IMR-90 (cell line): ENCODE data around the gene COL13A1. TPM values are rescaled to one million over a fixed set of nuclear protein-coding genes. Genes with fewer than 3 reads are reported as not detected.

Source experiments
- ATAC-seq: fragments of 200-7000 bp; cut with Tn5 transposase; 2 replicates; pipeline ENCODE4 v1.9.1; 2020; ENCODE audit warnings: low read depth, mild to moderate bottlenecking, moderate library complexity
- BruUV-seq: library from RNA; stranded (reverse); fragments of 400-500 nt; replicated peaks from 2 replicates; lab custom pipeline; 2021; lab: Mats Ljungman, UMichigan
- CTCF ChIA-PET: fragments of 300-600 bp; formaldehyde crosslinking; extraction: SDS; loops from one replicate; lab custom pipeline; 2021; ENCODE audit warnings: antibody characterized with exemption; lab: Yijun Ruan, JAX
- POLR2A ChIA-PET: fragments of 300-600 bp; sonication (Branson Sonifier 250); formaldehyde crosslinking; loops from one replicate; lab custom pipeline; 2022; ENCODE audit warnings: antibody characterized with exemption; ENCODE audit not compliant: unreplicated experiment; lab: Charles Lee
- DNase-seq: peaks from one replicate; pipeline ENCODE4 v3.0.0; 2013
- H2AFZ ChIP-seq: replicated peaks from 2 replicates; pipeline ENCODE3; 2013; ENCODE audit warnings: low read length, mild to moderate bottlenecking; ENCODE audit not compliant: poor library complexity
- H2AK5ac ChIP-seq: 2 replicates; pipeline ENCODE4 v1.6.1; 2013; ENCODE audit warnings: low read depth, low read length, inconsistent platforms
- H2AK9ac ChIP-seq: replicated peaks from 2 replicates; pipeline ENCODE3; 2013; ENCODE audit warnings: mild to moderate bottlenecking, low read depth, low read length, moderate library complexity; ENCODE audit not compliant: poor library complexity
- H2BK120ac ChIP-seq: 2 replicates; pipeline ENCODE4 v1.6.1; 2013; ENCODE audit warnings: low read depth, low read length, inconsistent platforms
- H2BK15ac ChIP-seq: 3 replicates; pipeline ENCODE4 v1.6.1; 2013; ENCODE audit warnings: low read depth, low read length, inconsistent platforms
- H2BK20ac ChIP-seq: 2 replicates; pipeline ENCODE4 v1.6.1; 2013; ENCODE audit warnings: low read depth, mild to moderate bottlenecking, inconsistent platforms, low read length, moderate library complexity
- H2BK5ac ChIP-seq: 2 replicates; pipeline ENCODE4 v1.6.1; 2013; ENCODE audit warnings: mild to moderate bottlenecking, low read depth, low read length, inconsistent platforms; ENCODE audit not compliant: poor library complexity, severe bottlenecking
- H3K14ac ChIP-seq: replicated peaks from 2 replicates; pipeline ENCODE4 v1.6.1; 2013; ENCODE audit warnings: low read depth, low read length, inconsistent platforms
- H3K18ac ChIP-seq: 2 replicates; pipeline ENCODE4 v1.6.1; 2013; ENCODE audit warnings: low read depth, low read length, control low read depth
- H3K23ac ChIP-seq: 2 replicates; pipeline ENCODE4 v1.6.1; 2013; ENCODE audit warnings: low read depth, low read length, inconsistent platforms
- H3K27ac ChIP-seq: 2 replicates; pipeline ENCODE4 v1.5.1; 2013; ENCODE audit warnings: mild to moderate bottlenecking, control low read depth, low read length; ENCODE audit not compliant: insufficient read depth
- H3K27me3 ChIP-seq: 2 replicates; pipeline ENCODE4 v1.6.1; 2013; ENCODE audit warnings: low read length; ENCODE audit not compliant: control insufficient read depth, insufficient read depth
- H3K36me3 ChIP-seq: 2 replicates; pipeline ENCODE4 v1.6.1; 2013; ENCODE audit warnings: low read length, mixed read lengths; ENCODE audit not compliant: control insufficient read depth, insufficient read depth
- H3K4ac ChIP-seq: 2 replicates; pipeline ENCODE4 v1.6.1; 2013; ENCODE audit warnings: low read depth, low read length, inconsistent platforms
- H3K4me1 ChIP-seq: 2 replicates; pipeline ENCODE4 v1.6.1; 2013; ENCODE audit warnings: low read length, mixed read lengths; ENCODE audit not compliant: control insufficient read depth, insufficient read depth
- H3K4me2 ChIP-seq: 2 replicates; pipeline ENCODE4 v1.6.1; 2013; ENCODE audit warnings: low read depth, mild to moderate bottlenecking, control low read depth, low read length, moderate library complexity
- H3K4me3 ChIP-seq: 2 replicates; pipeline ENCODE4 v1.5.1; 2013; ENCODE audit warnings: low read depth, mild to moderate bottlenecking, control low read depth, low read length, moderate library complexity; ENCODE audit not compliant: insufficient read depth
- H3K56ac ChIP-seq: 2 replicates; pipeline ENCODE4 v1.6.1; 2013; ENCODE audit warnings: low read length, inconsistent platforms; ENCODE audit not compliant: insufficient read depth; ENCODE audit errors: extremely low read depth
- H3K79me1 ChIP-seq, 2 experiments: 2 replicates each; pipeline ENCODE4 v1.6.1; 2013; ENCODE audit warnings: low read length in 2 of 2, inconsistent platforms in 1 of 2, low read depth in 1 of 2
- H3K9ac ChIP-seq: 2 replicates; pipeline ENCODE4 v1.6.1; 2013; ENCODE audit warnings: low read depth, low read length, control low read depth
- H3K9me1 ChIP-seq: 2 replicates; pipeline ENCODE4 v1.6.1; 2013; ENCODE audit warnings: low read length, inconsistent platforms; ENCODE audit not compliant: insufficient read depth
- H3K9me3 ChIP-seq: 2 replicates; pipeline ENCODE4 v1.6.1; 2013; ENCODE audit warnings: low read length; ENCODE audit not compliant: control insufficient read depth, insufficient read depth
- H4K20me1 ChIP-seq: 2 replicates; pipeline ENCODE4 v1.6.1; 2013; ENCODE audit warnings: low read length, inconsistent platforms; ENCODE audit not compliant: insufficient read depth
- H4K5ac ChIP-seq: 2 replicates; pipeline ENCODE4 v1.6.1; 2013; ENCODE audit warnings: mild to moderate bottlenecking, low read depth, low read length, control low read depth
- H4K8ac ChIP-seq, 2 experiments: 2 replicates each; pipeline ENCODE4 v1.6.1; 2013; ENCODE audit warnings: low read depth in 2 of 2, low read length in 2 of 2, control low read depth in 1 of 2, inconsistent platforms in 1 of 2
- H4K91ac ChIP-seq: 2 replicates; pipeline ENCODE4 v1.6.1; 2013; ENCODE audit warnings: low read depth, low read length, inconsistent platforms; ENCODE audit not compliant: insufficient read depth
- BHLHE40 ChIP-seq: fragments of 150-350 bp; IDR thresholded peaks from 2 replicates; pipeline ENCODE4 v1.6.1; 2016; ENCODE audit warnings: mild to moderate bottlenecking, low read depth, low read length
- CHD1 ChIP-seq: IDR thresholded peaks from 2 replicates; pipeline ENCODE4 v1.6.1; 2012; ENCODE audit warnings: low read depth, low read length, improper control_type of control experiment
- ELK1 ChIP-seq: fragments of 150-350 bp; IDR thresholded peaks from 2 replicates; pipeline ENCODE4 v1.6.1; 2016; ENCODE audit warnings: low read depth, mild to moderate bottlenecking, low read length, moderate library complexity, borderline replicate concordance
- FOS ChIP-seq: fragments of 150-350 bp; IDR thresholded peaks from 2 replicates; pipeline ENCODE4 v1.6.1; 2016; ENCODE audit warnings: low read depth, low read length
- MAFK ChIP-seq: IDR thresholded peaks from 2 replicates; pipeline ENCODE4 v1.6.1; 2012; ENCODE audit warnings: low read depth, low read length, improper control_type of control experiment
- MXI1 ChIP-seq: IDR thresholded peaks from 2 replicates; pipeline ENCODE4 v1.6.1; 2012; ENCODE audit warnings: low read depth, mild to moderate bottlenecking, low read length, moderate library complexity, borderline replicate concordance
- POLR2A ChIP-seq: IDR thresholded peaks from 2 replicates; pipeline ENCODE4 v1.6.1; 2012; ENCODE audit warnings: mild to moderate bottlenecking, low read depth, low read length
- RAD21 ChIP-seq: IDR thresholded peaks from 2 replicates; pipeline ENCODE4 v1.6.1; 2012; ENCODE audit warnings: low read length, improper control_type of control experiment
- RCOR1 ChIP-seq: IDR thresholded peaks from 2 replicates; pipeline ENCODE4 v1.6.1; 2012; ENCODE audit warnings: mild to moderate bottlenecking, low read length, improper control_type of control experiment; ENCODE audit not compliant: insufficient replicate concordance
- RFX5 ChIP-seq: IDR thresholded peaks from 2 replicates; pipeline ENCODE4 v1.8.0; 2012; ENCODE audit warnings: low read depth, mild to moderate bottlenecking, low read length, moderate library complexity
- SMC3 ChIP-seq: fragments of 150-350 bp; IDR thresholded peaks from 2 replicates; pipeline ENCODE4 v1.6.1; 2016; ENCODE audit warnings: low read depth, mild to moderate bottlenecking, antibody characterized with exemption, low read length, moderate library complexity
- WGBS, 2 experiments: methylation state at CpG; one replicate each; pipeline versions ENCODE4 v1.1.5 to v1.1.7; 2013; ENCODE audit warnings: missing lambda C conversion rate in 2 of 2; ENCODE audit not compliant: insufficient read length in 1 of 2; ENCODE audit errors: extremely low coverage in 2 of 2; 5-methylcytosine and 5-hydroxymethylcytosine counted together
- dilution Hi-C: fragments of 300-500 bp; cut with HindIII; formaldehyde crosslinking; loops from one replicate; pipeline ENCODE4 v1.14.3; 2018; ENCODE audit warnings: low sequenced_read_pairs; ENCODE audit not compliant: unreplicated experiment
- in situ Hi-C: fragments of 300-500 bp; cut with MboI; formaldehyde crosslinking; loops from 3 replicates; pipeline ENCODE4 v1.14.3; 2019; ENCODE audit warnings: low sequenced_read_pairs, inconsistent platforms, mixed read lengths
- intact Hi-C: fragments of 100-400 bp; cut with micrococcal nuclease; formaldehyde crosslinking; loops from 2 replicates; pipeline ENCODE4 v1.10.0; 2022
- polyA plus RNA-seq, 3 experiments: library from polyadenylated mRNA; depleted of rRNA; stranded (reverse); fragments of >200 nt; gene quantifications; 2 replicates each; pipeline ENCODE4 v1.2.3, GENCODE V29; 2012; ENCODE audit warnings: low replicate concordance in 1 of 3
- total RNA-seq: library from RNA; depleted of rRNA; stranded (reverse); fragments of >200 nt; gene quantifications from 2 replicates; pipeline ENCODE4 v1.2.3, GENCODE V29; 2012
- TF ChIP-seq, protein P1 (sequence below): conservative IDR thresholded peaks from 2 replicates; pipeline ENCODE4 v1.5.1; 2012; ENCODE audit warnings: mild to moderate bottlenecking, low read depth, low read length, improper control_type of control experiment
- TF ChIP-seq, protein P2 (sequence below): fragments of 150-350 bp; IDR thresholded peaks from 2 replicates; pipeline ENCODE4 v1.6.1; 2017; ENCODE audit warnings: mild to moderate bottlenecking, antibody characterized with exemption, low read length, low read depth

The COL13A1 gene
- total and polyA plus RNA-seq, 2 of the 4 experiments (the other 2 are of a cell fraction): 12.2 to 31.3 TPM

DNA sequence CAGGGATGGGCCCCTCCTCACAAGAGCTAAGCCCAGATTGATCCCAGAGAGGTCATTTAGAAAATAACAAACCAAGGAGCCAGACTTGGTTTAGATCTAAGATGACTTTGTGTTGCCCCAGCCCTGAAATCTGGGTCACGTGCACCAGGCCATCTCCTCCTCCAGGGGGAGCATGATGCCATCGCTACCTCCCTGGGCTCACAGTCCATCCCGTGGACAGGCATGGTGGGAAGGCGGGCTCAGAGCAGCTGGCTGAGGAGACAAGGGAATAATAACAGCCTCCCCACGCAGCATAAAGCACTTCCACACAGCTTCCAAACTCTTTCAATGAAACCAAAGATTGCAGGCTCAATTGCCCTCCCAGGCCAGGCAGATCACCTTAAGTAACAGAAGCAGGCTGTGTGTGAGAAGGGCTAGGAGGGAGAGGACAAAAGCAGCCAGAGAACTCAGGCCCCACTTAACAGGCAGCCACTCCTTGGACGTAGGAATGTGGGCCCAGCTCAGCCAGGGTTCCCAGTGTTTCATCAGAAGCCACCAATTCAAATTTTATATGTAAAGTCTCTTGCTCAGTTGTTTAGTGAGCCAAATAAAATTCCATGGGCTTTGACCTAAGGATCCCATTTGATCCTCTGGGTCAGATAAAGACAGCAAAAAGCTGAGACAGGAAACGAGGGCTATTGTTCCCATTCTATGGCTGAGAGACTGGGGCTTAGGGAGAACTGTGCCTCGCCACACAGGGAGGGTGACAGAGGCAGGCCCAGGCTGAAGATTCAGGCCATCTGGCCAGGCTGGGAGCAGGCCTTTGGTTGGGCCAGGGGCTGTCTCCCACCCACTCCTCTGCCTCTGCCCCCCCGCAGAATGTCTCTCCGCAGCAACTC lies 100.2 kb downstream of the COL13A1 start:
- Histone ChIP-seq H4K8ac (peak overlapping the region in 1 of 2 experiments; percentile 27; a peak in 1 of 4 replicates), H4K5ac (peak overlapping the region; percentile 4; the same call in 1 of the 2 replicates), H3K4ac (peak overlapping the region; percentile 63), H3K14ac (peak overlapping the region; percentile 21; the same call in 1 of the 2 replicates), H3K9me1 (peaks cover 10% of the 10 kb centered on the region), H3K9ac (no peak overlapping the region), H3K27me3 (no peaks in the 10 kb centered on the region), H2AK9ac (peak overlapping the region; percentile 18), H3K23ac (no peak overlapping the region), H3K4me3 (no peak overlapping the region), H3K4me1 (peaks cover 2% of the 10 kb centered on the region; the same call in 1 of the 2 replicates), H2BK120ac (peak overlapping the region; percentile 44; the same call in 1 of the 2 replicates), H2BK5ac (no peak overlapping the region), H3K18ac (no peak overlapping the region), H3K27ac (no peak overlapping the region), H3K9me3 (no peaks in the 10 kb centered on the region), H4K91ac (no peak overlapping the region), H3K79me1 (no peaks in the 10 kb centered on the region), H4K20me1 (no peaks in the 10 kb centered on the region), H3K36me3 (no peaks in the 10 kb centered on the region), H3K4me2 (no peak overlapping the region), H2BK15ac (no peak overlapping the region), H2AFZ (peak overlapping the region; percentile 76), H2BK20ac (0 out of 2 replicates have a peak overlapping the region, but pooled peaks have one; percentile 1), H3K56ac (no peak overlapping the region), H2AK5ac (0 out of 2 replicates have a peak overlapping the region, but pooled peaks have one; percentile 12)
- ChIA-PET POLR2A (no interaction called here), CTCF (interaction anchor here (1.1 to 1.9 kb wide), 2 partner anchors 13 to 79 kb away, joined by 3 to 8 read pairs; no protein-coding TSS in a partner anchor)
- no TSS peak for BruUV-seq
- WGBS, 2 experiments: 92% methylated on average over 2 of the region's 10 CpGs; no CpG with 5 or more reads in 1 of the 2 experiments
- in situ Hi-C loops: loop anchor here (25.0 kb wide), 1 partner anchor 390 kb away; no protein-coding TSS in a partner anchor
- ATAC-seq: peak; percentile 98
- peak; percentile 60 for DNase-seq
- intact Hi-C loops: no loop called here
- dilution Hi-C loops: no loop called here
- TF ChIP-seq, protein P1, sequence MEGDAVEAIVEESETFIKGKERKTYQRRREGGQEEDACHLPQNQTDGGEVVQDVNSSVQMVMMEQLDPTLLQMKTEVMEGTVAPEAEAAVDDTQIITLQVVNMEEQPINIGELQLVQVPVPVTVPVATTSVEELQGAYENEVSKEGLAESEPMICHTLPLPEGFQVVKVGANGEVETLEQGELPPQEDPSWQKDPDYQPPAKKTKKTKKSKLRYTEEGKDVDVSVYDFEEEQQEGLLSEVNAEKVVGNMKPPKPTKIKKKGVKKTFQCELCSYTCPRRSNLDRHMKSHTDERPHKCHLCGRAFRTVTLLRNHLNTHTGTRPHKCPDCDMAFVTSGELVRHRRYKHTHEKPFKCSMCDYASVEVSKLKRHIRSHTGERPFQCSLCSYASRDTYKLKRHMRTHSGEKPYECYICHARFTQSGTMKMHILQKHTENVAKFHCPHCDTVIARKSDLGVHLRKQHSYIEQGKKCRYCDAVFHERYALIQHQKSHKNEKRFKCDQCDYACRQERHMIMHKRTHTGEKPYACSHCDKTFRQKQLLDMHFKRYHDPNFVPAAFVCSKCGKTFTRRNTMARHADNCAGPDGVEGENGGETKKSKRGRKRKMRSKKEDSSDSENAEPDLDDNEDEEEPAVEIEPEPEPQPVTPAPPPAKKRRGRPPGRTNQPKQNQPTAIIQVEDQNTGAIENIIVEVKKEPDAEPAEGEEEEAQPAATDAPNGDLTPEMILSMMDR: peak; percentile 67
- TF ChIP-seq, protein P2, sequence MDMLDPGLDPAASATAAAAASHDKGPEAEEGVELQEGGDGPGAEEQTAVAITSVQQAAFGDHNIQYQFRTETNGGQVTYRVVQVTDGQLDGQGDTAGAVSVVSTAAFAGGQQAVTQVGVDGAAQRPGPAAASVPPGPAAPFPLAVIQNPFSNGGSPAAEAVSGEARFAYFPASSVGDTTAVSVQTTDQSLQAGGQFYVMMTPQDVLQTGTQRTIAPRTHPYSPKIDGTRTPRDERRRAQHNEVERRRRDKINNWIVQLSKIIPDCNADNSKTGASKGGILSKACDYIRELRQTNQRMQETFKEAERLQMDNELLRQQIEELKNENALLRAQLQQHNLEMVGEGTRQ: peak; percentile 69
- no peak for TF ChIP-seq CHD1
- TF ChIP-seq BHLHE40: peak; percentile 73
- no peak for TF ChIP-seq RCOR1
- peak; percentile 57 for TF ChIP-seq RAD21
- no peak for TF ChIP-seq RFX5
- no peak for TF ChIP-seq MXI1
- peak; percentile 63 for TF ChIP-seq SMC3
- no peak for TF ChIP-seq POLR2A
- TF ChIP-seq ELK1: no peak
- no peak for TF ChIP-seq MAFK
- no peak for TF ChIP-seq FOS
